Stomach (tissue), 4 donors: ENCODE results near the gene ATXN7L3.

Experiments used
- CTCF ChIP-seq, 7 experiments: fragments of 450-650 bp in 4 of 7; fragments of 200-600 bp in 3 of 7; sonication (generic) in 3 of 7; IDR thresholded peaks; one replicate each; pipeline ENCODE4 v1.5.1; 2016 to 2019; ENCODE audit warnings: antibody characterized with exemption in 7 of 7, control low read depth in 2 of 7, mild to moderate bottlenecking in 1 of 7
- EP300 ChIP-seq: sonication (generic); formaldehyde crosslinking; IDR thresholded peaks from one replicate; pipeline ENCODE4 v1.6.1; 2017; ENCODE audit warnings: antibody characterized with exemption

GRCh38 chr17:44216694-44217093, 17.0 kb upstream of the ATXN7L3 start:
- TF ChIP-seq CTCF (IDR thresholded peaks at IDR 0.05) (no peak), EP300 (no peak)
